DND-41 (cell line): ENCODE measurements around the gene SOX6.

Source experiments
- CTCF ChIP-seq: IDR thresholded peaks from 2 replicates; pipeline ENCODE4 v1.5.1; 2012; ENCODE audit warnings: borderline replicate concordance, low read length, moderate library complexity, mild to moderate bottlenecking; ENCODE audit not compliant: poor library complexity, severe bottlenecking; ENCODE audit errors: extremely low read depth
- EZH2 ChIP-seq: IDR thresholded peaks from 3 replicates; pipeline ENCODE4 v1.6.1; 2012; ENCODE audit warnings: borderline replicate concordance, low read depth, mild to moderate bottlenecking, moderate library complexity, low read length, inconsistent platforms; ENCODE audit not compliant: severe bottlenecking

DNA sequence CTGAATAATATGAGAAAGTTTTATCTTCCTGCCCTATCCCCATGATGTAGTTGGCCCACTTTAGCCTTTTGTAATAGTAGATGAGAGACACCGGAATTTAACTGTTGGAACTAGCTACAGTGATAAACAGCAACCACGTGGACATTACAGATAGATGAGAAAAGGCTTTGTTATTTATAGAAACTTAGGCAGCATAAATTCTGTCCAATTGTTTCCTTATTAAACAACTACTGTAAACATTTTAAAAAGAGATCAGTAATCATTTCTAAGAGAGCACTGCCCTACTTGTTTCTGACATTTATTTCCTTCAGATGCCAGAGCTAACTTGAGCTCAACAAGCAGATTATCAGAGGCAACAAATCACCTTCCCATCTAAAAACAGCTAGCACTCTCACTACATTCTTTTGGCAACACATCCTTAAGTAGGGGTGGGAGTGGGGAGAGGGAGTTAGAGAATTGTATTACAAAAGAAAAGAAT lies 63.1 kb downstream of the SOX6 start:
- TF ChIP-seq CTCF (no peak), EZH2 (no peak)
